Ammon's horn (tissue), 1 donor: ENCODE measurements around the gene PRKAR1A.
"Not testable (repeated sequence)": the region's sequence is repeated elsewhere in the genome, so short reads cannot be mapped to it uniquely, and the experiment has no call there.

Source experiments
- DNase-seq: peaks from one replicate; pipeline ENCODE4 v3.0.0-alpha.2; 2016; ENCODE audit warnings: low spot score

The PRKAR1A gene

GRCh38 chr17:68512247-68512959 lies at the start of gene PRKAR1A:
Gene PRKAR1A, plus strand, starts transcription at chr17:68512430. Its CDS starts 2,970 bp downstream, at chr17:68515400.
- DNase-seq, result peak; percentile 99

GRCh38 chr17:68463211-68464019 lies 48.8 kb upstream of the PRKAR1A start:
- DNase-seq, result no peak

- DNase-seq, result no peak
Observed at GRCh38 chr17:68468334-68468733, 43.9 kb upstream of the PRKAR1A start.

- no peak for DNase-seq
Observed at GRCh38 chr17:68468788-68469187, 43.4 kb upstream of the PRKAR1A start.

- no peak for DNase-seq
Observed at GRCh38 chr17:68470961-68471360, 41.3 kb upstream of the PRKAR1A start.

GRCh38 chr17:68480885-68481284 lies 31.3 kb upstream of the PRKAR1A start:
- DNase-seq, result no peak

GRCh38 chr17:68482576-68483041 lies 29.6 kb upstream of the PRKAR1A start:
- DNase-seq, result no peak

- no peak for DNase-seq
Observed at GRCh38 chr17:68484458-68484857, 27.8 kb upstream of the PRKAR1A start.

GRCh38 chr17:68489919-68490318 lies 22.3 kb upstream of the PRKAR1A start:
- no peak for DNase-seq

GRCh38 chr17:68491381-68492231 lies 20.6 kb upstream of the PRKAR1A start:
- peak; percentile 74 for DNase-seq

- DNase-seq, result not testable (repeated sequence)
Observed at GRCh38 chr17:68492394-68493054, 19.7 kb upstream of the PRKAR1A start.

- no peak for DNase-seq
Observed at GRCh38 chr17:68495081-68495480, 17.1 kb upstream of the PRKAR1A start.

GRCh38 chr17:68497885-68498319 lies 14.3 kb upstream of the PRKAR1A start:
- peak; percentile 58 for DNase-seq

- DNase-seq, result no peak
Observed at GRCh38 chr17:68498479-68499326, 13.5 kb upstream of the PRKAR1A start.

GRCh38 chr17:68499587-68499986 lies 12.6 kb upstream of the PRKAR1A start:
- DNase-seq, result no peak

GRCh38 chr17:68501074-68501473 lies 11.2 kb upstream of the PRKAR1A start:
- DNase-seq, result no peak

- DNase-seq, result no peak
Observed at GRCh38 chr17:68505951-68506350, 6.3 kb upstream of the PRKAR1A start.

GRCh38 chr17:68507576-68507975 lies 4.7 kb upstream of the PRKAR1A start:
- DNase-seq, result no peak

- DNase-seq, result peak; percentile 75
Observed at GRCh38 chr17:68509141-68510057, 2.8 kb upstream of the PRKAR1A start.

- no peak for DNase-seq
Observed at GRCh38 chr17:68511254-68511670, 968 bp upstream of the PRKAR1A start.
